Measurements from ENCODE around the gene CCDC106.

The CCDC106 gene

DNA sequence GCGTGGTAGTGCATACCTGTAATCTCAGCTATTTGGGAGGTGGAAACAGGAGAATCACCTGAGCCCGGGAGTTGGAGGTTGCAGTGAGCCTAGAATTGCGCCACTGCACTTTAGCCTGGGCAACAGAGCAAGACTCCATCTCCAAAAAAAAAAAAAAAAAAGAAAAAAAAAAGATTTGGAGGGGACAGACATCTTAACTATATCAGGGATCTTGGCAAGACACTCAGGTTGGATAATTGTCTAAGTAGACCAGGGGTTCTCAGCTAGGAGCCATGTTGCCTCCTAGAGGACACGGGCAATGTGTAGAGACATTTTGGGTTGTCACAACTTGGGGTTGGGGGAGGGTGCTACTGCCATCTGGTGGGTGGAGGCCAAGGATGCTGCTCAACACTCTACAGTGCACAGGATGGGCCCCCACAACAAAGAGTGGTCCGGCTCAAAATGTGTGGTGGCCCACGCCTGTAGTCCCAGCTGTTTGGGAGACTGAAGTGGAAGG is 9.1 kb upstream of the CCDC106 start:
- DNase-seq, result no peak

DNA sequence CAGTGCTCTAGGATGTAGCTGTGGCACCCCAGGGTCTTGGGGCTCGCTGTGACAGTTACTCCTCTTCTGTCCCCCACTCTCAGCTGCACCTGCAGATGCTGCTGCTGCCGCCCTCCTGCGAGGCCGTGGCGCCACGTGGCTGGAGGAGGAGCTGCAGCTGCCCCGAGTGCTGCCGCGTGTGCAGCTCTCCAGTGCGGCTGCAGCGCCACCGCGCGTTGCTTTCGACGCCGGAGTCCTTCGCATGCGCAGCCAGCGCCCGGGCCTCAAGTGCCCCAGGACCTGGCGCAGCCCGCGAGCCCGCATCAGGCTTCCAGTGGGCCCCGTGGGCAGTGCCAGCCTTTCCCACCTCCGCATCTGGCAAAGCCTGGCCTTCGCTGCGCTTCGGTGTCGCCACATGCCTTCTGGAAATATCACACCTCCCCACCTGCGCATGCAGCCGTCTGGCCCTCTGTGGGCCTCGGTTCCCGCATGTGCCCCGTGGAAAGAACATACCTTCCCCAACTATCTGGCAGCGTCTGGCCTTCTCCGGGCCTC is 7.9 kb upstream of the CCDC106 start:
- DNase-seq, result peak; percentile 71

DNA sequence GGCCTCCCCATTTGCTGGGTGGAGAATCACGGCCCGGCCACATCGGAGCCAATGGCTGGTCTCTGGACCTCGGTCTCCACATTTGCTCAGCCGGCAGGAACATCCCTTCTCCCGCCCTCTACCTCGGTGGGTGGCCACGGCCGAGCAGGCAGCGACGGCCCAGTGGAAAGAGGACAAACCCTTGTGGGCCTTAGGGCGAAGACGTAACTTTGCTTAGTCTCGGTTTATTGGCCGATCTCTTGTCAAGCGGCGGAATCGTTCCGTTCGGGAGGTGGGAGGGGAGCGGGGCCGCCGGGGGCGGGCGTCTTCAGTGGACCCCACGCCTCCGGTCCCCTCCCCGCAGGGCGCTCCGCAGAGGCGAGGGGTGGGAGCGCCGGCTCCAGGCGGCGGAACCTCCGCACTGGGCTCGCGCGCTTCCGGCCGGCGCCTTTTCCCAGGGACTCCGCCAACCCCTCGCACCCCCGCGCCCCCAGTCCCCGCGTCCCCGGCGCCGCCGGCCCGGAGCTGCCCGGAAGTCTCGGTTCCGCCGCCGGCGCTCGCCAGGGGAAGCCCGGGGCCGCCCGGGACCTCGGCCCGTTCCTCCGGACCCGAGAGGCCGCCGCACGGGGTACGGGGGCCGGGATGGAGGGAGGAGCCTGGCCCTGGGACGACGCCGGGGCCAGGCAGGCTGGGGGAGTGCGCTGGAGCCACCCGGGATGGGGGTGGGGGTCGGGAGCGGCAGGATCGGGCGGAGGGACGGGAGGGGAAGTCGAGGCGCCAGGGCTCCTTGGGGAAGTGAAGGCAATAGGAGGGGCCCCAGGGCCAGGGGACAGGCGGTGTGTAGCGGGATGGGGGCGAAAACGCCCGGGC is 7.2 kb upstream of the CCDC106 start, which contains the start of gene ZNF580:
Gene ZNF580, plus strand, starts transcription at position 426 of the 849 bp plus-strand sequence. CDS start 1,507 bp downstream, outside the sequence.
- DNase-seq, result peak; percentile 58

DNA sequence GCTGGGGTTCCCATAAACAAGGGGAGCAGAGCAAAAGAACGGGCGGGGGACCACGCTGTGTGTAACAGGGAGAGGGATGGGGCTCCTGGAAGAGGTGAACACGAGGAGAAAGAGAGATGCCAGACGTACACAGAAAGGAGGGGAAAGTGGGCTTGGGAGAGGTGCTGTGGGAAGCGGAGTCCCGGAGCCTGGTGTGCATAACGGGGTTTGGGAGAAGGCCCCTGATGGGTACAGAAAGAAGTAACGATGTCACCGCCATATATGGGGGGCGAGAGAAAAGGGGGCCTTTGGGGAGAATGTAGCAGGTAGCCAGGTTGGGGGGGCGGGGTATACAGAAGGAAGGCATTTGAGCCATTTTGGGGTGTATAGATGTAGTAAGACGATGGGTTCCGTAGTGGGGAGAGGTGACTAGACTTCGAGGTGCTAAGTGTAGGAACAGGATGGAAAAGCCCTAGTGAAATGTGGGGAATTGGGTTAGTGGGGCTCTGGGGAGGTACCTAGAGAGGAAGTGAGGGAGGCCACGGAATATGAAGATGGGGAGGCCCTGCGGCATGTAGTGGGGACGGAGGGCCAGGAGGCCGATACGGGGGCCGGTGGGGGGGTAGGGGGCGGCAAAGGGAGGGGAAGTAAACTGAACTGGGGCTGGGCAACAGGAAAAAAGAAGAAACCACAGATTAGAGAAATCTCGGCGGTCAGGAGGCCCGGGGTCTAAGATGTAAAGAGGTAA is 6.4 kb upstream of the CCDC106 start:
- DNase-seq, result no peak

DNA sequence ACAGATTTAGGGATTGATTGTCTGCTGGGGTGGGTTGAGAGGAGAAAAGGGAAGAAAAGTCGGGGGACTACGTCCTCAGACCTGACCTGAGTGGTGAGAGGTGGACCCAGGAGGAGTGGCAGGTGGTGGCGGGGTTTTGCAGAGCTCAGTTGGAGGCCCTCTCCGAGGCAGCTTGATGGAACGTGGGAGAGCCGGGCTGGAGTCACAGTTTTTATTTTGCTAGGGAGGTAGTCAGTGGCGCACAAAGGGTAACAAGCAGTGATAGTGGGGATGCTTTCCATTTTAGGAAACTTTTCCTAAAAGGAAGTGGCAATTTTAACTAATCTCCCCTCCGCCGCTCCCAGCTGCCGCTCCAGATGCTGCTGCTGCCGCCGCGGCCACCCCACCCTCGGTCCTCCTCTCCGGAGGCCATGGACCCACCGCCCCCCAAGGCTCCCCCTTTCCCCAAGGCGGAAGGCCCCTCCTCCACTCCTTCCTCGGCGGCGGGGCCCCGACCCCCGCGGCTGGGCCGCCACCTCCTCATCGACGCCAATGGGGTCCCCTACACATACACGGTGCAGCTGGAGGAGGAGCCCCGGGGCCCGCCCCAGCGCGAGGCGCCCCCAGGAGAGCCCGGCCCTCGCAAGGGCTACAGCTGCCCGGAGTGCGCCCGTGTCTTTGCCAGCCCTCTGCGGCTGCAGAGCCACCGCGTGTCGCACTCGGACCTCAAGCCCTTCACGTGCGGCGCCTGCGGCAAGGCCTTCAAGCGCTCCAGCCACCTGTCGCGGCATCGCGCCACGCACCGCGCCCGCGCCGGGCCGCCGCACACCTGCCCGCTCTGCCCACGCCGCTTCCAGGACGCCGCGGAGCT is 5.6 kb upstream of the CCDC106 start:
- DNase-seq, result peak; percentile 59

DNA sequence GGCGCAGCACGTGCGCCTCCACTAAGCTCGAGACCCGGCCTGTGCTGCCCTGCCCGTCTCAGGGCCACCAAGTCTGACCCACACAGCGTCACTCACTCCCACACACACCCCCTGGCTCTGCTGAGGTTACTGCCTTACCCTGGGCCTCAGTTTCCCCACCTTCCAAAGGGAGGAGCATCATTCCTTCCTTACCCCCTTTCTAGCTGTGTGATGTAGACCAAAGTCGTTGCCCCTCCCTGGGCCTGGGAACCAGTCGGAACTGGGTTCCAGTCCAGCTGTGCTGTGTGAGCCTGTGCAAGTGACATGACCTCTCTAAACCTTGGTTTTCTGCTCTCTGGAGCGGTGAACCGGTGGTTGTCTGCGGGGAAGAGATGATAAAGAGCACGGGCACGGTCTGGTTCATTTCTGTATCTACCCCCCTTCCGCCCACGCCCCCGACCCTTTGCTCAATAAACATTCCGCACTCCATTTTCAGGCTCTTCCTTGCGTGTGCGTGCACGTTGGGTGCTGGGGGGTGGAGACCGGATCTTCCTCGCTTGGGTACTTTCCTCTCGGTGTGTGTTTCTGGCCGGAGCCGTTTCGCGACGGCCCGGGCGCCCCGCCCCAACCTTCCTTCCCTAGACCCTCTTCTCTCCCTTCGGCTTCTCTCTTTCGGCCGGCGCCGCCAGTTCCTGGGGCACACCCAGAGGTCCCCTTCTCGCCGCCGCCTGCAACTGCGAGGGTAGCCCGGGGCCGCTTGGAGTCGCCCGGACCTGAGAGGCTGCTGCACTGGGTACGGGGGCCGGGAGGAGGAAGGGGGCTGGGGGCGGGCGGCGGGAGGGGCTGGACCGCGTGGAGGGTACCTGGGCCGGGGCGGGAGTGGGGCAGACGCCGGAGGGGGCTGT is 4.8 kb upstream of the CCDC106 start, which contains the start of gene ZNF581:
Gene ZNF581, plus strand, starts transcription at position 647 of the 884 bp plus-strand sequence. CDS start 923 bp downstream, outside the sequence.
- peak; percentile 81 for DNase-seq

DNA sequence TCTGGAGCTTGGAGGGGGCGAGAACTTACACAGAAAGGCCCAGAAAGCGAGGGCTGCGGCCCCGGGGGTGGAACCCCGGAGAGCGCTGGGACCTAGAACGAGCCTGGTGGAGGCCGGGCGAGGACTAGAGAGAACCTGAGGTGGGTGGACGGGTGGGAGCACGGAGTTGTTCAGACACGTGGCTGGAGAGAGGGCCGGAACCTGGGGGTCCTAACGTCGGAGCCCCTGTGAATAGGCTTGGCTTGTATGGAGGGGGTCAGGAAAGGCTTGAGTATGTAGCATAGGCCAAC is 4.2 kb upstream of the CCDC106 start:
- DNase-seq, result no peak

DNA sequence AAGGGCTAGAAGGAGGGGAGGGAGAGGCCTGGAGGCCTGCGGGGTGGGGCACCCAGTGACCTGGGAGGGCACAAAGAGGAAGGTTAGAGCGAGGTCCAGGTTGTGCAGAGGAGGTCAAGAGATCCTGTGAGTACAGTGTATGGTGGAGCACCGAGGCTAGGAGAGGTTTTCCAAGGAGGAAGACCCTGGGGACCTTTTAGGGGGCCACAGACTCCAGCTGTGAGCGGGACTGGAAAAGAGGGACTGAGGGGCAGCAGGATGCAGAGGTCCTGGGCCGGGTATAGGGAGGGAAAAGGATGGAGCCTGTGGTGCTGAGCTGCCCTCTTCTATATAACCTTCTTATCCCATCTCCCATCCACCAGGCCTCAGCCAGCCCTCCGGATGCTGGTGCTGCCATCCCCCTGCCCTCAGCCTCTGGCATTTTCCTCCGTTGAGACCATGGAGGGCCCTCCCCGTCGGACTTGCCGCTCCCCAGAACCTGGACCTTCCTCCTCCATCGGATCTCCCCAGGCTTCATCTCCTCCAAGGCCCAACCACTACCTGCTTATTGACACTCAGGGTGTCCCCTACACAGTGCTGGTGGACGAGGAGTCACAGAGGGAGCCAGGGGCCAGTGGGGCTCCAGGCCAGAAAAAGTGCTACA is 3.7 kb upstream of the CCDC106 start:
- DNase-seq, result no peak

DNA sequence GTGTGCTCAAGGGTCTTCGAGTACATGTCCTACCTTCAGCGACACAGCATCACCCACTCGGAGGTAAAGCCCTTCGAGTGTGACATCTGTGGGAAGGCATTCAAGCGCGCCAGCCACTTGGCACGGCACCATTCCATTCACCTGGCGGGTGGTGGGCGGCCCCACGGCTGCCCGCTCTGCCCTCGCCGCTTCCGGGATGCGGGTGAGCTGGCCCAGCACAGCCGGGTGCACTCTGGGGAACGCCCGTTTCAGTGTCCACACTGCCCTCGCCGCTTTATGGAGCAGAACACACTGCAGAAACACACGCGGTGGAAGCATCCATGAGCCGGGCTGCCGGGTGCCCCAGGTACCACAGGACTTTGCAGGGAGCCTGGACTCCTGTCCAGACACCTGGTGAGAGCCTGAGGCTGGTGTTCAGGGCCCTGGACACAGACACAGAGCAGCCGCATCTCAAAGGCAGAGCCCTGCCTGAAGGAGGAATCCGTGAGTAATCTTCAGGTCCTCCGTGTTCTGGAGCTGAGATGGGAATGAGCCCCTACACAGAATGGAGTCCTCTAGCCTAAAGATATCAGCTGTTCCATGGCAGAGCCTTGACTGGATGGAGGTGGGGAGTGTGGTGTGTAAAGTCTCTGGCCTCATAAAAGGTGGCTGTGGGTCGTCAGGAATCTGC is 3.0 kb upstream of the CCDC106 start:
- no peak for DNase-seq

DNA sequence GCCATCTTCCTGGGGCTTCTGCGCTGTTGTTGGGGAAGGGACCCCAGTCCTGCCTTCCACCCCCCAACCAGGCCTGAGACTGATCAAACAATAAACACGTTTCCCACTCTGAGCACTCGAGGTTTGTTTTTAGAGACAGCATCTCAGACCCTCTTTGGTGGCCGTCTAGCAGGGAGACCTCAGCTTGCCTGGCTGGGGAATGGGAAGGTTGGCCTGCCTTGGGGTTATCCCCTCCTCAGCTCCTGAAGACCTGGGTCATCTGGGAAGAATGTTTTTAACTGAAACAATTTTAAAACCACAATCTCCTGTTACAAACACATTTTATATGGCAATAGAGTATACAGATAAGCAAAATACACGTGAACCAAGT is 2.5 kb upstream of the CCDC106 start:
- no peak for DNase-seq

DNA sequence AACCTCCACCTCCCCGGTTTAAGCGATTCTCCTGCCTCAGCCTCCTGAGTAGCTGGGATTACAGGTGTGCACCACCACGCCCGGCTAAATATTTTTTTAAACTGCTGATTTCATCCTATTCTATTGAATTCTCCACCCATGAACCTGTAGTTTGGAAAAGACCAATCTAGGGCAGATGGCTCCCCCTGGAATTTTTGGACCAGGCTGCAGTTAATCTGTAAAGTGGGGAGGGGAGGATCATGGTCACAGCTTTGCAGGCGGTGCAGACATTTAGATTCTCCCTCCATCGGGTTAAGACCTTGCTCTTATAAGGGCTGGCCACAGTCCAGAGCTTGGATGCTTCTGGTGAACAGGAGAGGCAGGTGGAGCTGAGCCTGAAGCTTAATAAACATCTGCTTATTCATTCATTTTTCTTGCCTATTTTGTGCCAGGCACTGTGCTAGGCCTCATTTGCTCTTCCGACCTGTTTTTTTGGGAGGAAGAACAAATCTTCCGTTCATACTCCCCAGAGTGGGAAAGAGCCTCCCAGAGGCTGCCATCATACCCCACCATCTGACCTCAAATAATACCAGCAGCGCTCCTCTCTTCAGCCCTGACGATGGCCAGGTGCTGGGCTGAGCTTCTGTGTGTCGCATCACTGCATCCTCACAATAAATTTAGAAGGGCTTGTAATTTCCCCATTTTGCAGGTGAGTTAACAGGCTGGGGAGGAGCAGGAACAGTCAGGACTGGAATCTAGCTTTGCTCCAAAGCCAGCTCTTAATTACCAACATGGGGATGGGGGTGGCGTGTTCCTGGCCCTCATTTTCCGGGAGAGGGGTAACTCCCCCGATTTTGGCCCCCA is 902 bp upstream of the CCDC106 start:
- DNase-seq, result no peak

DNA sequence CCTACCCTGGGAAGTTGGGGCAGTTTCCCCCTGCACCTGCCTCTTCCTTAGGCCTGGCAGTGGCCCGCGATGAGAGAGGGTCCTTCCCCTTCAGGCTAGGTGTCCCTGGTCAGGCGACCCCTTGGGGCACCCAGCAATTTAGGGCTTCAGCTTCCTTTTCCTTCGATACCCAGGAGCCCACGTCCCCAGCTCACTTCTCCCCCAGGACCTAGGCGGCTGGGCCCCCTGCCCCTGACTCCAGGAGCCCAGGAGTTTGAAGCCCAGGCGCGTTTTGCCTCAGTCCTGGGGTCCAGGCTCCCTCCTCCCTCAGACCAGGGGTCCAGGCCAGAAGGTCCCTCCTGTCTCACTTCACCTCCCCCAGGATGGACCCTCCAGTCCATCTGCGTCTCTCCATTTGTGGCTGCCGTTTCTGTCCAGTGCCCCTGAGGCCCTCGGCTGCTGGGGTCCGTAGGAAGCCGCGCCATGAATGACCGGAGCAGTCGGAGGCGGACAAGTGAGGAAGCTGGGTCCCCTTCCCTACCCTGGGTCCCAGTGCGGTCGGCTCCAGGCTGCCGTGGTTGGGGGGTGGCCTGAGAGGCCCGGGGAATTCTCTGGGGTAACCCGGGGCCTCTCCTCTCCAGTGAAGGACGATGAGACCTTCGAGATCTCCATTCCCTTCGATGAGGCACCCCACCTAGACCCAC is 714 bp downstream of the CCDC106 start:
- no peak for DNase-seq

DNA sequence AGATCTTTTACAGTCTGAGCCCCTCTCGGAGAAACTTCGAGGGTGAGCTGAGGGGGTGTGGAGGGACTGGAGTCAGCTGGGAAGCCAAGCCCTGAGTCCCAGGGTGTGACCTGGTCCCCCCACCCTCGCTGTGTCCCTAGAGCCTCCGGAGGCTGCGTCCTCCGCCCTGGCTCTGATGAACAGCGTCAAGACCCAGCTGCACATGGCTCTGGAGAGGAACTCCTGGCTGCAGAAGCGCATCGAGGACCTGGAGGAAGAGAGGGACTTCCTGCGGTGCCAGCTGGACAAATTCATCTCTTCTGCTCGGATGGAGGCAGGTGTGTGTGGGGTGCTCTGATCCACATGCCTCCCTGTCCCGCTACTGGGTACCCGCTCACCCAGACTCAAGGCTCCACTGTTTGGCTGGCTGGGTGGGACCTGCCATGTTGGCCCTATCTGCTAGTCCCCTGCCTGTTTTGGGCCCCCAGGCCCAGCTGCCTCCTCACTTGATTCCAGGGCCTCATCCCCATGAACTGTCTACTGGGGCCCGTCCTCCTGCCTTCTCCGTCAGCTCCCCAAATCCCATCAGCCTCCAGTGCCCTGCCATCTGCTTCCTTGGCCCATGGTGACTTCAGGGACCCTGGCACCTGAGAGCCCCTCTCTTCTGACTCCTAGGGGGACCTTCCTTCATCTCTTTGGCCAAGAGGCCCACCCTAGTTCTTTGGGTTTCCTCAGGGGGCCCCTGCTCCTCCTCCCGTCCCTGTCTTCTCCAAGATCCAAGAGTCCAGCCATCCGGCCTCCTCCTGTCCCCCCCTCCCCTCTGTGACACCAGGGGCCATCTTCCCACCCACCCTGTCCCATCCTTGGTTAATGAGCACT is 1.5 kb downstream of the CCDC106 start:
- DNase-seq, result no peak

DNA sequence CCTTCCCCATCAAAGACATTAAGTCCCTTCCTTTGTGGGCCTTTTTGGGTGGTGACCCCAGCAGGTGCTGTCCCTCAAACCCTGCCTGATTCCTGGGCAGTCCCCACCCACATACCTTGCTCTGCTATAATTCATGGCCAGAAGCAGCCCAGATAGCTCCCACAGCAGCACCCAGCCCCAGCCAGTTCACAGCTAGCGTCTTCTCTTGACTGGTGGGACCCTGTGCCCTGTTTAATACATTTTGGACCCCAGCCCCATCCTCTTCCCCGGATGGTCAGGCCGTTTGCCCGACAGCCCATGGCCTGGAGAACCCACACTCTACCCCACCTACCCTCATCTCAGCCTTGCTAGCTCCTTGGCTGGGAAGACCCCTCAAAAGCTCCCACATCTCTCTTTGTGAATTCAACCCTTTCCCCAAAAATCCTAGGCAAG is 2.1 kb downstream of the CCDC106 start:
- no peak for DNase-seq

DNA sequence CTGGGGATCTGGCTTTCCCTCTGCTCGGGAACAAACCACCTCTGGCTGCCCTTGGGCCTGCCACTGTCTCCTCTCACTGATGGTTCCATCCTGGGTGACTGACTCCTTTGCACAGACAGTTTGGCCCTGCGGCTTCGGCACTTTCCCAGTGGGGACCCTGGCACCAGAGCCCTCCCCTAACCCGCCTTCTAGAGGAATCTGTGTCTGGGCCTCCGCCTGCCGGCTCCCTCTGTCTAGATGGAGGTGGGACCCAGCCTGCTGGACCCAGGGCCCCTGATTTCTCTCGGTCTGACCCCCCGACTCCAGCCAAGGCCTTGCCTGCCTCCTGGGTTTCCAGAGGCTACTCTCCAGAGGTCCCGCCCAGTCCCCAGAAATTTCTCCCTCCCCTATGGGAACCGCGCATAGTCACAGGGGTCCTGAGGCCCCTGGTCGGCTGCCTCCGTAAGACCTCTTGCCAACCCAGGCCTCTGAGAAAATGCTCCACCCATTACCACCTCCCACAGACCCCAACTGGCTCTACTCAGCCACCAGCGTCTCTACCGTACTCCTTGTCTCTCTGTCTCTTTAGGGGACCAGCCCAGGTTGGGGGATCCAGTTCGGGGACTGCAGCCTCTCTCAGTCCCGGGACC is 2.7 kb downstream of the CCDC106 start:
- no peak for DNase-seq

DNA sequence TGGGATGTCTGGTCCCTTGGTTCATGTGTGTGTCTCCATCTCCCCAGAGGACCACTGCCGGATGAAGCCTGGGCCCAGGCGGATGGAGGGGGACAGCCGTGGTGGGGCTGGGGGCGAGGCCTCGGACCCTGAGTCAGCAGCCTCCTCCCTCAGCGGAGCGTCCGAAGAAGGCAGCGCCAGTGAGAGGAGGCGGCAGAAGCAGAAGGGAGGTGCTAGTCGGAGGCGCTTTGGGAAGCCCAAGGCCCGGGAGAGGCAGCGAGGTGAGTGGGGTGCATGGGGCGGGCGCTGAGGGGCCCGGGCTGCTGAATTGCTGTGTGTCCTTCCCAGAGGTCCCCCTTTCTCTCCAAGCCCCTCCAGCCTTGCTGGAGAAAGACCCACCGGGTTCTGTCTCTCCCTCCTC is 3.2 kb downstream of the CCDC106 start:
- no peak for DNase-seq

DNA sequence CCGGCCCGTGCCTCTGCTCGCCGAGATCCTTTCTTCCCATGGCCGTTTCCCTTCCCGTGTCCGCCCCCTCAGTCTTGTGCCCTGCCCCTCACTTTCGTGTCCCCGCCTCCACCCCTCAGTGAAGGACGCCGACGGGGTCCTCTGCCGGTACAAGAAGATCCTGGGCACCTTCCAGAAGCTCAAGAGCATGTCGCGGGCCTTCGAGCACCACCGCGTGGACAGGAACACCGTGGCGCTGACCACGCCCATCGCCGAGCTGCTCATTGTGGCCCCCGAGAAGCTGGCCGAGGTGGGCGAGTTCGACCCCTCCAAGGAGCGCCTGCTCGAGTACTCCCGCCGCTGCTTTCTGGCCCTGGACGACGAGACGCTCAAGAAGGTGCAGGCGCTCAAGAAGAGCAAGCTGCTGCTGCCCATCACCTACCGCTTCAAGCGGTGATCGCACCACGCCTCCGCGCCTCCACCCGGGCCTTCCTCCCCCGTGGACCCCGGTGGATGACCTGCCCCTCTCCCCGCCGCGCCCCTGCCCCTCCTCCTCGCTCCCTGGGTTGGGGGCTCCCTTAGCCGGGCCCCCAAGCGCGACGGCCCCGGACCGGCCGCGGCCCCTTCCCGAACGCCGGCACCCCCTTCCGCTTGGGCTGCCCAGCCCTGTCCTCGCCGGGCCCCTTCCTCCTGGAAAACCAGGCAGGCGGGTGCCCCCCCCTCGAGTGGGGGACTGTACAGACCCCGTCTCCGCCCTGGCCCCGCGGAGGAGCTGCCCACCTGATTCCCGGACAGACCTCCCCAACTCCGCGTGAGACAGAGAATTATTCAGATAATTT is 4.5 kb downstream of the CCDC106 start:
- no peak for DNase-seq
